ENCODE measurements around the gene PSME1. TPM values are rescaled to one million over a fixed set of nuclear protein-coding genes. Genes with fewer than 3 reads are reported as not detected.

PSME1 gene
- total RNA-seq, 4 donors from 2014 or later = 63.3 to 158 (median 87.5) TPM

DNA sequence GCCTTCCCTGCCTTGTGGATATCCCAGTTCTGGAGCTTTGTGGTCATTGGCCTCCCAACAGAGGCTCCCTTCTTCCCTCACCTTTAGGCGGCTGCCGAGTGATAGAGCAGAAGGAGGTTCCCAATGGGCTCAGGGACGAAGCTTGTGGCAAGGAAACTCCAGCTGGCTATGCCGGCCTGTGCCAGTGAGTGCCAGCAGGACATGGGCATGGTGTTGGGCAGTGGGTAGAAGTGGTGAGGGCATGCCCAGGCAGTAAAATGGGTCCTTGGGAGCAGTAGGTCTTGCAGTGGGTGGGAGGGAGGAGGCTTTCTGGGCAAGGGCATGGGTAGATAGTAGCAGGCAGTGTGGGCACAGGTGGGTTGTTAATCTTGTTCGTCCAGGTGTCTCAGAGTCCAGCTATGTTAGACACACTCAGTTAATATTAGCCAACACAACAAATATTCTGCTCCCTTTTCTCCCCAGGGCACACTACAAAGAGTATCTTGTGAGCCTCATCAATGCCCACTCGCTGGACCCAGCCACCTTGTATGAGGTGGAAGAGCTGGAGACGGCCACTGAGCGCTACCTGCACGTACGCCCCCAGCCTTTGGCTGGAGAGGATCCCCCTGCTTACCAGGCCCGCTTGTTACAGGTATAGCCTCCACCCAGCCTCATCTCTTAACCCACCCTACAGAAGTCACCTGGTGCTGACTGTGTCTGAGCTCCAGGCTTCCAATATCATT, 23.9 kb downstream of the PSME1 start:
- TF ChIP-seq POLR2A (IDR thresholded peaks at IDR 0.05) = no peak
- TF ChIP-seq, protein P1, sequence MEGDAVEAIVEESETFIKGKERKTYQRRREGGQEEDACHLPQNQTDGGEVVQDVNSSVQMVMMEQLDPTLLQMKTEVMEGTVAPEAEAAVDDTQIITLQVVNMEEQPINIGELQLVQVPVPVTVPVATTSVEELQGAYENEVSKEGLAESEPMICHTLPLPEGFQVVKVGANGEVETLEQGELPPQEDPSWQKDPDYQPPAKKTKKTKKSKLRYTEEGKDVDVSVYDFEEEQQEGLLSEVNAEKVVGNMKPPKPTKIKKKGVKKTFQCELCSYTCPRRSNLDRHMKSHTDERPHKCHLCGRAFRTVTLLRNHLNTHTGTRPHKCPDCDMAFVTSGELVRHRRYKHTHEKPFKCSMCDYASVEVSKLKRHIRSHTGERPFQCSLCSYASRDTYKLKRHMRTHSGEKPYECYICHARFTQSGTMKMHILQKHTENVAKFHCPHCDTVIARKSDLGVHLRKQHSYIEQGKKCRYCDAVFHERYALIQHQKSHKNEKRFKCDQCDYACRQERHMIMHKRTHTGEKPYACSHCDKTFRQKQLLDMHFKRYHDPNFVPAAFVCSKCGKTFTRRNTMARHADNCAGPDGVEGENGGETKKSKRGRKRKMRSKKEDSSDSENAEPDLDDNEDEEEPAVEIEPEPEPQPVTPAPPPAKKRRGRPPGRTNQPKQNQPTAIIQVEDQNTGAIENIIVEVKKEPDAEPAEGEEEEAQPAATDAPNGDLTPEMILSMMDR (IDR thresholded peaks at IDR 0.05 in 4 of 5, conservative IDR thresholded peaks at IDR 0.05 in 1 of 5) = no peak
- ATAC-seq (no peak), DNase-seq (no peak)
- Histone ChIP-seq H3K4me3 (no peak overlapping the region), H3K4me1 (peaks cover 23 to 30% of the 10 kb centered on the region in 2 donors), H3K27ac (peak overlapping the region; percentile 85 to 90 (median 89)), H3K27me3 (no peaks in the 10 kb centered on the region), H3K9me3 (no peaks in the 10 kb centered on the region), H3K36me3 (peaks cover 0 to 74% of the 10 kb centered on the region in 2 donors)
- in situ Hi-C loops (cut with MboI; ENCODE audit: low sequenced_read_pairs in 4 of 4) = loop anchor here in 1 of 4 donors (5.0 kb wide), 1 partner anchor 103 kb away; no protein-coding TSS in a partner anchor
- intact Hi-C loops (cut with DNase I; ENCODE audit: low total_unique reads) = loop anchor here (2.0 to 10.0 kb wide), 4 partner anchors 45 to 135 kb away; partner anchors contain the start of genes DCAF11, DHRS1, NOP9 and NRL

DNA sequence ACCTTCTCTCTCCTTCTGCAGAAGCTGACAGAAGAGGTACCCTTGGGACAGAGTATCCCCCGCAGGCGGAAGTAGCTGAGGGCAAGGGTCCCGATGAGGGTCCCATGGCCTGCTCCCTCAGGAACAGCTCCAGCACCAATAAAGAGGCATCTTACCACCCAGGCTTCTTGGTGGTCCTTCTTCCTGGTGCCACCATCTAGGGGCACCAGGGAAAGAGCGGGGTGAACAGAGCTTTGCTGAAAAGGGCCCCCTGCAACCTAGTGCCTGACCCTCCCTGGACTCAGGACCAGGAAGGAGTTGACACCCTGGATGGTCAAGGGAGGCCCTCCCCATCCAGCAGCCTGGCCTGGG, 24.5 kb downstream of the PSME1 start:
- ATAC-seq = no peak
- Histone ChIP-seq H3K9me3 (no peaks in the 10 kb centered on the region), H3K36me3 (peaks cover 0 to 74% of the 10 kb centered on the region in 2 donors), H3K27me3 (no peaks in the 10 kb centered on the region), H3K4me1 (peaks cover 23 to 30% of the 10 kb centered on the region in 2 donors), H3K27ac (peak overlapping the region; percentile 85 to 90 (median 89)), H3K4me3 (no peak overlapping the region)
- in situ Hi-C loops (cut with MboI; ENCODE audit: low sequenced_read_pairs in 4 of 4) (loop anchor here in 1 of 4 donors (5.0 kb wide), 1 partner anchor 103 kb away; no protein-coding TSS in a partner anchor), intact Hi-C loops (cut with DNase I; ENCODE audit: low total_unique reads) (loop anchor here (2.0 to 10.0 kb wide), 4 partner anchors 46 to 134 kb away; partner anchors contain the start of genes DCAF11, DHRS1, NOP9 and NRL)
- no peak for DNase-seq
- TF ChIP-seq, protein P1 (IDR thresholded peaks at IDR 0.05 in 4 of 5, conservative IDR thresholded peaks at IDR 0.05 in 1 of 5) = no peak
- no peak for TF ChIP-seq POLR2A (IDR thresholded peaks at IDR 0.05)

DNA sequence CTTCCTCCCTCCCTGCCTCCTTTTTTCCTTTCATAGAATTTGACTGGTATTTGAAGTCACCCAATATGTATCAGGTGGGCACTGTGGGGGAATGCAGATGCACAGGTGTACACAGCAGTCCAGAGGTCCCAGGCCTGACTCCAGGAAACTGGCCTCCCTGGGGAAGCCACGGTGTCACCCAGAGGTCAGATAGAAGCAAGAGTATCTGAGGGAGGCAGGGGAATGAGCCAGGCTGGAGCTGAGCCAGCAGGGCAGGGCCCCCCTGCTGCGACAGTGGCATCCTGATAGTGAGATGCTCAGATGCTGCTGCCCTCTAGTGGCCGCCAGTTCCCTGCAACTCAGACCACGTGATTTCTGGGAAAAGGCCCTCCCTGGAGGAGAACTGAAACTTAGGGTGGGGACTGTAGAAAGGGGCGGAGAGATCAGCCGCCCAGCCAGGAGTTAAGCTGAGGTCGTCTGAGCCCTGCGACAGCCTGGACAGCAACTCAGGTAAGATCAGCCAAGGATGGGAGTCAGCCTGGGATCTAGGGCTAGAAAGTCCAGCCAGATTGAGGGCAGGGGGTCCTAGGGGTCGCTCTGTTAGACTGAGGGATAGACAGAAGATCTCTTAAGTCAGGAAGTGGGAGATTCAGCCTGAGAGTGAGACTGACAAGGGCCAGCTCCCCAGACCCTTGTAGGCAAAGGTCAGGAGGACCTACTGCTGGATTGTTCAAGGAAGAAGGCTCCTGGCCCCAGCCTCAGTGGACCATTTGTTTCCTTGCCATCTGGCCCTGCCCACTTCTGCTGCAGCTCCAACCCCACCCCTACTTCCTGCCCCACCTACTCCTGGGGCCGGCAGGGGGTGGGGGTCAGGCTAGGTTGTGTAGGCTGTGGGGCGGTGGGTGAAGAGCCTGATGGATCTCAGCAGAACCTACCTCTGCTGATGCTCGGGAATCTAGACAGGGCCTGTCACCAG, 25.1 kb downstream of the PSME1 start, which contains the start of gene IRF9:
Gene IRF9 (plus strand): TSS at position 416 of the 955 bp plus-strand sequence. CDS start 880 bp downstream, outside the sequence.
- peaks cover 0 to 74% of the 10 kb centered on the region in 2 donors for H3K36me3 ChIP-seq
- peak within 1 kb of the TSS; percentile 85 to 90 (median 89) for H3K27ac ChIP-seq
- no peaks in the 10 kb centered on the region for H3K9me3 ChIP-seq
- TF ChIP-seq, protein P1 (IDR thresholded peaks at IDR 0.05 in 4 of 5, conservative IDR thresholded peaks at IDR 0.05 in 1 of 5) = peak; percentile 90 to 95 (median 94)
- peak; percentile 14 to 49 for TF ChIP-seq POLR2A (IDR thresholded peaks at IDR 0.05)
- in situ Hi-C loops (cut with MboI; ENCODE audit: low sequenced_read_pairs in 4 of 4) (loop anchor here in 1 of 4 donors (5.0 kb wide), 1 partner anchor 104 kb away; no protein-coding TSS in a partner anchor), intact Hi-C loops (cut with DNase I; ENCODE audit: low total_unique reads) (loop anchor here (1.0 to 10.0 kb wide), 6 partner anchors 14 to 134 kb away; partner anchors contain the start of genes DCAF11, DHRS1, IPO4 and NOP9)
- no peaks in the 10 kb centered on the region for H3K27me3 ChIP-seq
- peak; percentile 84 to 94 for DNase-seq
- peaks cover 23 to 30% of the 10 kb centered on the region in 2 donors for H3K4me1 ChIP-seq
- peak within 1 kb of the TSS; percentile 63 to 70 (median 66) for H3K4me3 ChIP-seq
- peak; percentile 96 to 97 for ATAC-seq

DNA sequence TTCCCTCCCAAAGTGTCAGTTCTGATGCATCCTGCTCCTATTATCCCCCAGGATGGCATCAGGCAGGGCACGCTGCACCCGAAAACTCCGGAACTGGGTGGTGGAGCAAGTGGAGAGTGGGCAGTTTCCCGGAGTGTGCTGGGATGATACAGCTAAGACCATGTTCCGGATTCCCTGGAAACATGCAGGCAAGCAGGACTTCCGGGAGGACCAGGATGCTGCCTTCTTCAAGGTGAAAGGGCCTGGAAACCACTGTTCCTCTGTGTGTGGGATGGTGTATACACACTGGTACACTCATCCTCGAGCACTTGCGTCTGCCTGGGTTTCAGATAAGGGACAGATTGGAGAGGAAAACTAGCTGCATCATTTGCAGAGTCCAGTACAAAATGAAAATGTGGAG, 26.1 kb downstream of the PSME1 start:
- in situ Hi-C loops (cut with MboI; ENCODE audit: low sequenced_read_pairs in 4 of 4) = loop anchor here in 1 of 4 donors (5.0 kb wide), 1 partner anchor 105 kb away; no protein-coding TSS in a partner anchor
- TF ChIP-seq, protein P1 (IDR thresholded peaks at IDR 0.05 in 4 of 5, conservative IDR thresholded peaks at IDR 0.05 in 1 of 5) = no peak
- TF ChIP-seq POLR2A (IDR thresholded peaks at IDR 0.05) = no peak
- peaks cover 0 to 68% of the 10 kb centered on the region in 2 donors for H3K36me3 ChIP-seq
- H3K4me3 ChIP-seq = peak overlapping the region; percentile 63 to 70 (median 66)
- DNase-seq = no peak
- peak overlapping the region; percentile 85 to 90 (median 89) for H3K27ac ChIP-seq
- no peaks in the 10 kb centered on the region for H3K9me3 ChIP-seq
- no peaks in the 10 kb centered on the region for H3K27me3 ChIP-seq
- H3K4me1 ChIP-seq = peaks cover 23 to 30% of the 10 kb centered on the region in 2 donors
- intact Hi-C loops (cut with DNase I; ENCODE audit: low total_unique reads) = loop anchor here (10.0 kb wide), 1 partner anchor 133 kb away; the partner anchor contains the start of genes DHRS1 and NOP9
- ATAC-seq = no peak

Measured in gastrocnemius medialis (tissue), 4 donors.